HEK293 (cell line): Measurements from ENCODE around the gene RASA1.

Source experiments
- GLI2 ChIP-seq: fragments of 450-650 bp; formaldehyde crosslinking; IDR thresholded peaks from 2 replicates; pipeline ENCODE4; 2017; ENCODE audit warnings: missing biosample characterization, missing genetic modification characterization, low read depth, borderline replicate concordance
- GLIS1 ChIP-seq: fragments of 450-650 bp; formaldehyde crosslinking; IDR thresholded peaks from 2 replicates; pipeline ENCODE4 v1.5.1; 2016; ENCODE audit warnings: missing biosample characterization, missing genetic modification characterization
- HOXD13 ChIP-seq: sonication (generic); formaldehyde crosslinking; IDR thresholded peaks from 2 replicates; pipeline ENCODE4 v1.8.0; 2022; ENCODE audit warnings: missing genetic modification reagents, borderline replicate concordance
- IKZF3 ChIP-seq: fragments of 450-650 bp; IDR thresholded peaks from 2 replicates; pipeline ENCODE4 v1.5.0; 2018; ENCODE audit warnings: missing biosample characterization, mild to moderate bottlenecking, missing genetic modification characterization, moderate library complexity
- KLF1 ChIP-seq: fragments of 450-650 bp; formaldehyde crosslinking; IDR thresholded peaks from 2 replicates; pipeline ENCODE4 v1.5.1; 2016; ENCODE audit warnings: missing biosample characterization, missing genetic modification characterization
- KLF7 ChIP-seq: fragments of 450-650 bp; formaldehyde crosslinking; IDR thresholded peaks from 2 replicates; pipeline ENCODE4 v1.5.1; 2016; ENCODE audit warnings: missing biosample characterization, missing genetic modification characterization, borderline replicate concordance
- OSR2 ChIP-seq: fragments of 450-650 bp; formaldehyde crosslinking; IDR thresholded peaks from 2 replicates; pipeline ENCODE4 v1.5.1; 2016; ENCODE audit warnings: missing biosample characterization, missing genetic modification characterization
- PRDM1 ChIP-seq: fragments of 450-650 bp; formaldehyde crosslinking; IDR thresholded peaks from 2 replicates; pipeline ENCODE4; 2016; ENCODE audit warnings: missing biosample characterization, missing genetic modification characterization
- SCRT2 ChIP-seq: fragments of 450-650 bp; formaldehyde crosslinking; IDR thresholded peaks from 2 replicates; pipeline ENCODE4 v1.5.1; 2016; ENCODE audit warnings: missing biosample characterization, missing genetic modification characterization
- SP2 ChIP-seq: fragments of 450-650 bp; formaldehyde crosslinking; IDR thresholded peaks from 2 replicates; pipeline ENCODE4 v1.5.1; 2016; ENCODE audit warnings: missing biosample characterization, missing genetic modification characterization
- ZFP69B ChIP-seq: fragments of 450-650 bp; formaldehyde crosslinking; IDR thresholded peaks from 2 replicates; pipeline ENCODE4 v1.5.1; 2016; ENCODE audit warnings: missing biosample characterization, missing genetic modification characterization
- ZNF132 ChIP-seq: fragments of 450-650 bp; formaldehyde crosslinking; IDR thresholded peaks from 2 replicates; pipeline ENCODE4 v1.5.1; 2017; ENCODE audit warnings: missing biosample characterization, missing genetic modification characterization, borderline replicate concordance
- ZNF157 ChIP-seq: fragments of 450-650 bp; formaldehyde crosslinking; IDR thresholded peaks from 2 replicates; pipeline ENCODE4 v1.5.1; 2016; ENCODE audit warnings: missing biosample characterization, missing genetic modification characterization
- ZNF274 ChIP-seq, 2 experiments: fragments of 200-500 bp in 1 of 2; fragments of 450-650 bp in 1 of 2; sonication (Bioruptor generic) in 1 of 2; formaldehyde crosslinking in 1 of 2; IDR thresholded peaks; 2 replicates each; pipeline versions ENCODE4 v1.5.1 to v1.6.1; 2014 to 2016; ENCODE audit warnings: borderline replicate concordance in 1 of 2, inconsistent platforms in 1 of 2, low read length in 1 of 2, missing biosample characterization in 1 of 2, missing genetic modification characterization in 1 of 2
- ZNF292 ChIP-seq: fragments of 450-650 bp; formaldehyde crosslinking; IDR thresholded peaks from 2 replicates; pipeline ENCODE4 v1.5.1; 2016; ENCODE audit warnings: low read depth, missing biosample characterization, missing genetic modification characterization, borderline replicate concordance
- ZNF544 ChIP-seq: fragments of 450-650 bp; formaldehyde crosslinking; IDR thresholded peaks from 2 replicates; pipeline ENCODE4 v1.5.0; 2017; ENCODE audit warnings: missing biosample characterization, missing genetic modification characterization
- ZNF548 ChIP-seq: fragments of 450-650 bp; formaldehyde crosslinking; IDR thresholded peaks from 2 replicates; pipeline ENCODE4 v1.5.1; 2016; ENCODE audit warnings: missing biosample characterization, missing genetic modification characterization
- ZNF571 ChIP-seq: fragments of 450-650 bp; formaldehyde crosslinking; IDR thresholded peaks from 2 replicates; pipeline ENCODE4 v1.5.0; 2017; ENCODE audit warnings: missing biosample characterization, missing genetic modification characterization
- ZNF610 ChIP-seq: fragments of 450-650 bp; formaldehyde crosslinking; IDR thresholded peaks from 2 replicates; pipeline ENCODE4 v1.5.1; 2016; ENCODE audit warnings: missing biosample characterization, missing genetic modification characterization, borderline replicate concordance
- ZNF621 ChIP-seq: fragments of 450-650 bp; formaldehyde crosslinking; IDR thresholded peaks from 2 replicates; pipeline ENCODE4 v1.5.1; 2017; ENCODE audit warnings: missing biosample characterization, missing genetic modification characterization
- ZNF623 ChIP-seq: fragments of 450-650 bp; formaldehyde crosslinking; IDR thresholded peaks from 2 replicates; pipeline ENCODE4 v1.5.1; 2016; ENCODE audit warnings: missing biosample characterization, missing genetic modification characterization
- ZNF701 ChIP-seq: fragments of 450-650 bp; formaldehyde crosslinking; IDR thresholded peaks from 2 replicates; pipeline ENCODE4 v1.5.1; 2016; ENCODE audit warnings: missing biosample characterization, missing genetic modification characterization
- ZNF76 ChIP-seq: fragments of 450-650 bp; formaldehyde crosslinking; IDR thresholded peaks from 2 replicates; pipeline ENCODE4; 2016; ENCODE audit warnings: low read depth, missing biosample characterization, missing genetic modification characterization, borderline replicate concordance
- ZNF843 ChIP-seq: fragments of 450-650 bp; formaldehyde crosslinking; IDR thresholded peaks from 2 replicates; pipeline ENCODE4 v1.5.1; 2016; ENCODE audit warnings: missing biosample characterization, missing genetic modification characterization
- ZXDB ChIP-seq: fragments of 450-650 bp; formaldehyde crosslinking; IDR thresholded peaks from 2 replicates; pipeline ENCODE4 v1.5.1; 2016; ENCODE audit warnings: missing biosample characterization, missing genetic modification characterization
- TF ChIP-seq, protein P1 (sequence below): IDR thresholded peaks from 2 replicates; pipeline ENCODE4 v1.6.1; 2011; ENCODE audit warnings: mild to moderate bottlenecking, low read depth, low read length, borderline replicate concordance
- TF ChIP-seq, protein P2 (sequence below): fragments of 450-650 bp; formaldehyde crosslinking; IDR thresholded peaks from 2 replicates; pipeline ENCODE4 v1.5.1; 2016; ENCODE audit warnings: missing biosample characterization, missing genetic modification characterization
- TF ChIP-seq, protein P3 (sequence below): fragments of 450-650 bp; formaldehyde crosslinking; IDR thresholded peaks from 2 replicates; pipeline ENCODE4 v1.5.1; 2017; ENCODE audit warnings: missing biosample characterization, missing genetic modification characterization
- TF ChIP-seq, protein P4 (sequence below): fragments of 450-650 bp; formaldehyde crosslinking; IDR thresholded peaks from 2 replicates; pipeline ENCODE4 v1.5.1; 2017; ENCODE audit warnings: missing biosample characterization, mild to moderate bottlenecking, missing genetic modification characterization, moderate library complexity
- TF ChIP-seq, protein P5 (sequence below): fragments of 450-650 bp; formaldehyde crosslinking; IDR thresholded peaks from 2 replicates; pipeline ENCODE4 v1.5.1; 2016; ENCODE audit warnings: missing biosample characterization, missing genetic modification characterization
- TF ChIP-seq, protein P6 (sequence below): fragments of 450-650 bp; formaldehyde crosslinking; IDR thresholded peaks from 2 replicates; pipeline ENCODE4 v1.5.1; 2016; ENCODE audit warnings: missing biosample characterization, missing genetic modification characterization, borderline replicate concordance

Gene RASA1

DNA sequence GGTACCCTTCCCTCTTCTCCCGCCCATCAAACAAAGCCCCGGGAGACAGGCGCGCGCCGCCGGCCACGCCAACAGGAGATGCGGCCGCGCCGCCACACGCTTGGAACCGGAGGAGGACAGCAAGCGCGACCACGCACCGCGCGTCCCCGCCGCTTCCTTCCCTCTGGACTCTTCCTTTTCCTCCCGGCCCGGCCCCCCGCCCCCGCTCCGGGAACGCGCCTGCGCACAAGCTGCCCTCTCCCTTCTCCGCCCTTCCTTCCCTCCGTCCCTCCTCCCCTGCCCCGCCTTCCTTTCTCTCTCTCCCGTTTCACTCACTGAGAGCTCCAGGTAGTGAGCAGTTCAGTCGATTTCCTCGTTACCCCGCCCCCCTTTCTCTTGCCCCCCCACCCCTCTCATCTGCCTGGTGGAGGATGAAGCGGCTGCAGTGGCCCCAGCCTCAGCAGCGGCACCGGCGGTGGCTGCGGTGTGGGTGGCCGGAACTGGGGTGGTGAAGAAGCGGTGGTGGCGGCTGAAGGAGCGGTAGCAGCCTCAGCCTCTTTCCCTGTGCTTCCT is at the start of gene RASA1 (continued):
- TF ChIP-seq, protein P1, sequence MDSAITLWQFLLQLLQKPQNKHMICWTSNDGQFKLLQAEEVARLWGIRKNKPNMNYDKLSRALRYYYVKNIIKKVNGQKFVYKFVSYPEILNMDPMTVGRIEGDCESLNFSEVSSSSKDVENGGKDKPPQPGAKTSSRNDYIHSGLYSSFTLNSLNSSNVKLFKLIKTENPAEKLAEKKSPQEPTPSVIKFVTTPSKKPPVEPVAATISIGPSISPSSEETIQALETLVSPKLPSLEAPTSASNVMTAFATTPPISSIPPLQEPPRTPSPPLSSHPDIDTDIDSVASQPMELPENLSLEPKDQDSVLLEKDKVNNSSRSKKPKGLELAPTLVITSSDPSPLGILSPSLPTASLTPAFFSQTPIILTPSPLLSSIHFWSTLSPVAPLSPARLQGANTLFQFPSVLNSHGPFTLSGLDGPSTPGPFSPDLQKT, result no peak
- TF ChIP-seq, protein P2, sequence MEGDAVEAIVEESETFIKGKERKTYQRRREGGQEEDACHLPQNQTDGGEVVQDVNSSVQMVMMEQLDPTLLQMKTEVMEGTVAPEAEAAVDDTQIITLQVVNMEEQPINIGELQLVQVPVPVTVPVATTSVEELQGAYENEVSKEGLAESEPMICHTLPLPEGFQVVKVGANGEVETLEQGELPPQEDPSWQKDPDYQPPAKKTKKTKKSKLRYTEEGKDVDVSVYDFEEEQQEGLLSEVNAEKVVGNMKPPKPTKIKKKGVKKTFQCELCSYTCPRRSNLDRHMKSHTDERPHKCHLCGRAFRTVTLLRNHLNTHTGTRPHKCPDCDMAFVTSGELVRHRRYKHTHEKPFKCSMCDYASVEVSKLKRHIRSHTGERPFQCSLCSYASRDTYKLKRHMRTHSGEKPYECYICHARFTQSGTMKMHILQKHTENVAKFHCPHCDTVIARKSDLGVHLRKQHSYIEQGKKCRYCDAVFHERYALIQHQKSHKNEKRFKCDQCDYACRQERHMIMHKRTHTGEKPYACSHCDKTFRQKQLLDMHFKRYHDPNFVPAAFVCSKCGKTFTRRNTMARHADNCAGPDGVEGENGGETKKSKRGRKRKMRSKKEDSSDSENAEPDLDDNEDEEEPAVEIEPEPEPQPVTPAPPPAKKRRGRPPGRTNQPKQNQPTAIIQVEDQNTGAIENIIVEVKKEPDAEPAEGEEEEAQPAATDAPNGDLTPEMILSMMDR, result no peak
- TF ChIP-seq ZNF623 (tag by site-specific recombination), result no peak
- TF ChIP-seq ZNF292, result no peak
- no peak for TF ChIP-seq ZNF132 (tag by site-specific recombination)
- TF ChIP-seq, protein P3, sequence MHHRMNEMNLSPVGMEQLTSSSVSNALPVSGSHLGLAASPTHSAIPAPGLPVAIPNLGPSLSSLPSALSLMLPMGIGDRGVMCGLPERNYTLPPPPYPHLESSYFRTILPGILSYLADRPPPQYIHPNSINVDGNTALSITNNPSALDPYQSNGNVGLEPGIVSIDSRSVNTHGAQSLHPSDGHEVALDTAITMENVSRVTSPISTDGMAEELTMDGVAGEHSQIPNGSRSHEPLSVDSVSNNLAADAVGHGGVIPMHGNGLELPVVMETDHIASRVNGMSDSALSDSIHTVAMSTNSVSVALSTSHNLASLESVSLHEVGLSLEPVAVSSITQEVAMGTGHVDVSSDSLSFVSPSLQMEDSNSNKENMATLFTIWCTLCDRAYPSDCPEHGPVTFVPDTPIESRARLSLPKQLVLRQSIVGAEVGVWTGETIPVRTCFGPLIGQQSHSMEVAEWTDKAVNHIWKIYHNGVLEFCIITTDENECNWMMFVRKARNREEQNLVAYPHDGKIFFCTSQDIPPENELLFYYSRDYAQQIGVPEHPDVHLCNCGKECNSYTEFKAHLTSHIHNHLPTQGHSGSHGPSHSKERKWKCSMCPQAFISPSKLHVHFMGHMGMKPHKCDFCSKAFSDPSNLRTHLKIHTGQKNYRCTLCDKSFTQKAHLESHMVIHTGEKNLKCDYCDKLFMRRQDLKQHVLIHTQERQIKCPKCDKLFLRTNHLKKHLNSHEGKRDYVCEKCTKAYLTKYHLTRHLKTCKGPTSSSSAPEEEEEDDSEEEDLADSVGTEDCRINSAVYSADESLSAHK (tag by site-specific recombination), result no peak
- peak; percentile 94 for TF ChIP-seq SP2
- peak; percentile 69 for TF ChIP-seq OSR2 (tag by site-specific recombination)
- TF ChIP-seq KLF7 (tag by site-specific recombination), result 0 out of 2 replicates have a peak, but pooled peaks have one; percentile 16
- TF ChIP-seq ZNF843 (tag by site-specific recombination), result peak; percentile 15; the same call in 1 of the 2 replicates
- no peak for TF ChIP-seq ZNF544 (tag by site-specific recombination)
- no peak for TF ChIP-seq ZNF621 (tag by site-specific recombination)
- TF ChIP-seq SCRT2 (tag by site-specific recombination), result no peak; the same call in 1 of the 2 replicates
- peak; percentile 59 for TF ChIP-seq GLIS1 (tag by site-specific recombination)
- no peak for TF ChIP-seq GLI2 (tag by site-specific recombination)
- TF ChIP-seq ZNF157 (tag by site-specific recombination), result no peak
- TF ChIP-seq, protein P4, sequence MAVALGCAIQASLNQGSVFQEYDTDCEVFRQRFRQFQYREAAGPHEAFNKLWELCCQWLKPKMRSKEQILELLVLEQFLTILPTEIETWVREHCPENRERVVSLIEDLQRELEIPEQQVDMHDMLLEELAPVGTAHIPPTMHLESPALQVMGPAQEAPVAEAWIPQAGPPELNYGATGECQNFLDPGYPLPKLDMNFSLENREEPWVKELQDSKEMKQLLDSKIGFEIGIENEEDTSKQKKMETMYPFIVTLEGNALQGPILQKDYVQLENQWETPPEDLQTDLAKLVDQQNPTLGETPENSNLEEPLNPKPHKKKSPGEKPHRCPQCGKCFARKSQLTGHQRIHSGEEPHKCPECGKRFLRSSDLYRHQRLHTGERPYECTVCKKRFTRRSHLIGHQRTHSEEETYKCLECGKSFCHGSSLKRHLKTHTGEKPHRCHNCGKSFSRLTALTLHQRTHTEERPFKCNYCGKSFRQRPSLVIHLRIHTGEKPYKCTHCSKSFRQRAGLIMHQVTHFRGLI (tag by site-specific recombination), result no peak
- TF ChIP-seq, protein P5, sequence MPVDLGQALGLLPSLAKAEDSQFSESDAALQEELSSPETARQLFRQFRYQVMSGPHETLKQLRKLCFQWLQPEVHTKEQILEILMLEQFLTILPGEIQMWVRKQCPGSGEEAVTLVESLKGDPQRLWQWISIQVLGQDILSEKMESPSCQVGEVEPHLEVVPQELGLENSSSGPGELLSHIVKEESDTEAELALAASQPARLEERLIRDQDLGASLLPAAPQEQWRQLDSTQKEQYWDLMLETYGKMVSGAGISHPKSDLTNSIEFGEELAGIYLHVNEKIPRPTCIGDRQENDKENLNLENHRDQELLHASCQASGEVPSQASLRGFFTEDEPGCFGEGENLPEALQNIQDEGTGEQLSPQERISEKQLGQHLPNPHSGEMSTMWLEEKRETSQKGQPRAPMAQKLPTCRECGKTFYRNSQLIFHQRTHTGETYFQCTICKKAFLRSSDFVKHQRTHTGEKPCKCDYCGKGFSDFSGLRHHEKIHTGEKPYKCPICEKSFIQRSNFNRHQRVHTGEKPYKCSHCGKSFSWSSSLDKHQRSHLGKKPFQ (tag by site-specific recombination), result no peak
- TF ChIP-seq PRDM1 (tag by site-specific recombination), result peak; percentile 89
- TF ChIP-seq ZNF274 (IDR thresholded peaks at IDR 0.05; ENCODE audit: low read length), result no peak
- no peak for TF ChIP-seq ZNF274 (tag by site-specific recombination; IDR thresholded peaks at IDR 0.05; ENCODE audit: borderline replicate concordance)
- TF ChIP-seq ZXDB (tag by site-specific recombination), result no peak
- TF ChIP-seq IKZF3 (tag by site-specific recombination), result peak; percentile 100
- no peak for TF ChIP-seq KLF1
- 0 out of 2 replicates have a peak, but pooled peaks have one; percentile 53 for TF ChIP-seq ZFP69B (tag by site-specific recombination)
- no peak; the same call in 1 of the 2 replicates for TF ChIP-seq ZNF76 (tag by site-specific recombination)
- TF ChIP-seq, protein P6, sequence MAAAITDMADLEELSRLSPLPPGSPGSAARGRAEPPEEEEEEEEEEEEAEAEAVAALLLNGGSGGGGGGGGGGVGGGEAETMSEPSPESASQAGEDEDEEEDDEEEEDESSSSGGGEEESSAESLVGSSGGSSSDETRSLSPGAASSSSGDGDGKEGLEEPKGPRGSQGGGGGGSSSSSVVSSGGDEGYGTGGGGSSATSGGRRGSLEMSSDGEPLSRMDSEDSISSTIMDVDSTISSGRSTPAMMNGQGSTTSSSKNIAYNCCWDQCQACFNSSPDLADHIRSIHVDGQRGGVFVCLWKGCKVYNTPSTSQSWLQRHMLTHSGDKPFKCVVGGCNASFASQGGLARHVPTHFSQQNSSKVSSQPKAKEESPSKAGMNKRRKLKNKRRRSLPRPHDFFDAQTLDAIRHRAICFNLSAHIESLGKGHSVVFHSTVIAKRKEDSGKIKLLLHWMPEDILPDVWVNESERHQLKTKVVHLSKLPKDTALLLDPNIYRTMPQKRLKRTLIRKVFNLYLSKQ, result no peak
- TF ChIP-seq ZNF548 (tag by site-specific recombination), result no peak
- TF ChIP-seq ZNF701 (tag by site-specific recombination), result no peak
- TF ChIP-seq HOXD13, result no peak
- peak; percentile 65; the same call in 1 of the 2 replicates for TF ChIP-seq ZNF610
- TF ChIP-seq ZNF571 (tag by site-specific recombination), result no peak
